OCI-LY1 (cell line): ENCODE data around the gene PSMD14.
A peak's percentile ranks its signal among the peaks of the same experiment; 100 is the strongest.

Experiments used
- H2AFZ ChIP-seq: fragments of 200-600 bp; sonication (generic), shearing (Covaris generic); 2 replicates; pipeline ENCODE4 v1.6.0; 2014; ENCODE audit warnings: antibody characterized with exemption, mild to moderate bottlenecking, low read length
- H3F3A ChIP-seq: fragments of 200-600 bp; sonication (generic), shearing (Covaris generic); 2 replicates; pipeline ENCODE4 v1.6.0; 2014; ENCODE audit warnings: mild to moderate bottlenecking, antibody characterized with exemption, low read length, moderate library complexity; ENCODE audit not compliant: insufficient read depth
- H3K27ac ChIP-seq: fragments of 200-600 bp; sonication (generic); 2 replicates; pipeline ENCODE4 v1.5.1; 2014; ENCODE audit warnings: low read length, mixed run types, mild to moderate bottlenecking, low read depth; ENCODE audit not compliant: poor library complexity, severe bottlenecking
- H3K27me3 ChIP-seq: fragments of 200-600 bp; sonication (generic); 2 replicates; pipeline ENCODE4 v1.6.0; 2014; ENCODE audit warnings: antibody characterized with exemption, mild to moderate bottlenecking, low read length, moderate library complexity; ENCODE audit not compliant: insufficient read depth
- H3K36me3 ChIP-seq: fragments of 200-600 bp; sonication (generic); 2 replicates; pipeline ENCODE4 v1.6.1; 2014; ENCODE audit warnings: mild to moderate bottlenecking, antibody characterized with exemption, low read length, moderate library complexity, mixed read lengths; ENCODE audit not compliant: insufficient read depth
- H3K4me1 ChIP-seq: fragments of 200-600 bp; sonication (generic); 2 replicates; pipeline ENCODE4 v1.5.1; 2014; ENCODE audit warnings: mild to moderate bottlenecking, low read length, moderate library complexity; ENCODE audit not compliant: insufficient read depth, severe bottlenecking
- H3K4me2 ChIP-seq: fragments of 200-600 bp; sonication (generic), shearing (Covaris generic); 2 replicates; pipeline ENCODE4 v1.6.1; 2014; ENCODE audit warnings: low read length
- H3K4me3 ChIP-seq: fragments of 200-600 bp; sonication (generic); 2 replicates; pipeline ENCODE4 v1.5.1; 2014; ENCODE audit warnings: low read length, low read depth, mild to moderate bottlenecking, mixed read lengths; ENCODE audit not compliant: poor library complexity, severe bottlenecking
- H3K79me2 ChIP-seq: fragments of 200-600 bp; shearing (Covaris generic); 2 replicates; pipeline ENCODE4 v1.6.1; 2016; ENCODE audit warnings: mixed run types, low read length, mixed read lengths; ENCODE audit not compliant: insufficient read depth
- H3K9ac ChIP-seq: fragments of 200-600 bp; sonication (generic), shearing (Covaris generic); 2 replicates; pipeline ENCODE4 v1.6.1; 2014; ENCODE audit warnings: mild to moderate bottlenecking, low read length, mixed read lengths
- H3K9me2 ChIP-seq: fragments of 200-600 bp; sonication (generic), shearing (Covaris generic); 2 replicates; pipeline ENCODE4 v1.6.1; 2014; ENCODE audit warnings: low read depth, mild to moderate bottlenecking, low read length, mixed read lengths
- H3K9me3 ChIP-seq: fragments of 200-600 bp; shearing (Covaris generic); 2 replicates; pipeline ENCODE4 v1.6.1; 2014; ENCODE audit warnings: low read length, mixed read lengths
- H4K20me1 ChIP-seq: fragments of 200-600 bp; sonication (generic), shearing (Covaris generic); 2 replicates; pipeline ENCODE4 v1.6.0; 2016; ENCODE audit warnings: mild to moderate bottlenecking, low read length; ENCODE audit not compliant: insufficient read depth
- CTCF ChIP-seq: fragments of 200-600 bp; sonication (generic), shearing (Covaris generic); IDR thresholded peaks from 2 replicates; pipeline ENCODE4 v1.5.1; 2017; ENCODE audit warnings: mild to moderate bottlenecking, antibody characterized with exemption, low read length, moderate library complexity, mixed read lengths
- EZH2 ChIP-seq: fragments of 200-600 bp; sonication (generic), shearing (Covaris generic); IDR thresholded peaks from 2 replicates; pipeline ENCODE4 v1.8.0; 2017; ENCODE audit warnings: borderline replicate concordance, mixed run types, mild to moderate bottlenecking, antibody characterized with exemption, low read length, moderate library complexity, mixed read lengths

Gene PSMD14

GRCh38 chr2:161352719-161353118 lies 44.5 kb downstream of the PSMD14 start:
- TF ChIP-seq CTCF (no peak), EZH2 (no peak)
- H3K9me2 ChIP-seq: no peaks in the 10 kb centered on the region
- H3K9ac ChIP-seq: no peak overlapping the region
- no peak overlapping the region for H2AFZ ChIP-seq
- no peak overlapping the region for H3K4me2 ChIP-seq
- H3K4me3 ChIP-seq: no peak overlapping the region
- no peaks in the 10 kb centered on the region for H3F3A ChIP-seq
- no peaks in the 10 kb centered on the region for H4K20me1 ChIP-seq
- no peaks in the 10 kb centered on the region; the same call in 1 of the 2 replicates for H3K9me3 ChIP-seq
- no peak overlapping the region for H3K27ac ChIP-seq
- H3K36me3 ChIP-seq: peaks cover 22% of the 10 kb centered on the region
- no peaks in the 10 kb centered on the region for H3K27me3 ChIP-seq
- H3K79me2 ChIP-seq: peaks cover 98% of the 10 kb centered on the region
- peaks cover 30% of the 10 kb centered on the region for H3K4me1 ChIP-seq

- H3F3A ChIP-seq: no peaks in the 10 kb centered on the region
- no peaks in the 10 kb centered on the region for H4K20me1 ChIP-seq
- H3K4me3 ChIP-seq: no peak overlapping the region
- no peaks in the 10 kb centered on the region for H3K9me2 ChIP-seq
- no peak for TF ChIP-seq CTCF
- no peak for TF ChIP-seq EZH2
- H3K36me3 ChIP-seq: peaks cover 16% of the 10 kb centered on the region
- H3K27me3 ChIP-seq: no peaks in the 10 kb centered on the region
- no peaks in the 10 kb centered on the region; the same call in 1 of the 2 replicates for H3K9me3 ChIP-seq
- peaks cover 30% of the 10 kb centered on the region for H3K4me1 ChIP-seq
- peaks cover 96% of the 10 kb centered on the region for H3K79me2 ChIP-seq
- no peak overlapping the region for H3K27ac ChIP-seq
- no peak overlapping the region for H3K4me2 ChIP-seq
- H2AFZ ChIP-seq: no peak overlapping the region
- no peak overlapping the region for H3K9ac ChIP-seq
Observed at GRCh38 chr2:161353543-161353942, 45.3 kb downstream of the PSMD14 start.

- H3K27me3 ChIP-seq: no peaks in the 10 kb centered on the region
- H3K79me2 ChIP-seq: peaks cover 91% of the 10 kb centered on the region
Observed at GRCh38 chr2:161354106-161354505, 45.9 kb downstream of the PSMD14 start.

More at GRCh38 chr2:161354106-161354505, 45.9 kb downstream of the PSMD14 start:
- Histone ChIP-seq H3K9ac (no peak overlapping the region), H3K4me2 (no peak overlapping the region), H3K36me3 (peaks cover 20% of the 10 kb centered on the region), H3K4me1 (peaks cover 30% of the 10 kb centered on the region), H2AFZ (no peak overlapping the region), H3K27ac (peak overlapping the region; percentile 7), H3F3A (no peaks in the 10 kb centered on the region), H4K20me1 (no peaks in the 10 kb centered on the region), H3K4me3 (no peak overlapping the region), H3K9me3 (no peaks in the 10 kb centered on the region; the same call in 1 of the 2 replicates), H3K9me2 (no peaks in the 10 kb centered on the region)
- TF ChIP-seq CTCF: no peak
- TF ChIP-seq EZH2: no peak
